Breast epithelium (tissue), 4 donors: ENCODE results near the gene COPS2. TPM values are rescaled to one million over a fixed set of nuclear protein-coding genes. Genes with fewer than 3 reads are reported as not detected.

Experiments used
- DNase-seq, 2 donors: peaks; one replicate each; pipeline ENCODE4 v3.0.0-alpha.2; 2019; ENCODE audit warnings: low spot score in 2 of 2
- H3K27ac ChIP-seq, 2 donors: fragments of 200-600 bp; sonication (generic) in 1 of 2; one replicate each; pipeline ENCODE4 v1.5.1; 2016 to 2019; ENCODE audit warnings: mild to moderate bottlenecking in 1 of 2
- H3K27me3 ChIP-seq, 2 donors: fragments of 200-600 bp; sonication (generic) in 1 of 2; one replicate each; pipeline versions ENCODE4 v1.5.1 to v1.6.0; 2017 to 2019; ENCODE audit warnings: control low read depth in 1 of 2, mild to moderate bottlenecking in 1 of 2
- H3K36me3 ChIP-seq: fragments of 200-600 bp; one replicate; pipeline ENCODE4 v1.5.1; 2019
- H3K4me1 ChIP-seq, 2 donors: fragments of 200-600 bp; sonication (generic); one replicate each; pipeline ENCODE4 v1.5.1; 2016 to 2019; ENCODE audit warnings: control low read depth in 1 of 2
- H3K4me3 ChIP-seq, 3 donors: fragments of 200-600 bp; sonication (generic); 1 replicate in 2 of 3; 2 replicates in 1 of 3; pipeline ENCODE4 v1.5.1; 2016 to 2019; ENCODE audit warnings: mild to moderate bottlenecking in 3 of 3, moderate library complexity in 2 of 3
- H3K9me3 ChIP-seq, 2 donors: fragments of 200-600 bp; sonication (generic) in 1 of 2; one replicate each; pipeline ENCODE4 v1.5.1; 2016 to 2019; ENCODE audit warnings: control low read depth in 1 of 2
- POLR2A ChIP-seq: fragments of 450-650 bp; IDR thresholded peaks from one replicate; pipeline ENCODE4 v1.6.1; 2016; ENCODE audit warnings: antibody characterized with exemption, mild to moderate bottlenecking, moderate library complexity
- POLR2AphosphoS5 ChIP-seq, 3 donors: sonication (generic); formaldehyde crosslinking; IDR thresholded peaks; one replicate each; pipeline ENCODE4 v1.6.1; 2017; ENCODE audit warnings: antibody characterized with exemption in 3 of 3
- intact Hi-C: fragments of 100-400 bp; cut with DNase I; formaldehyde crosslinking; loops from one replicate; pipeline ENCODE4 v1.15.1; 2023; ENCODE audit warnings: low total_unique reads
- total RNA-seq, 3 donors: library from RNA; depleted of rRNA; stranded (reverse); fragments of >200 nt; gene quantifications; one replicate each; pipeline ENCODE4 v1.1.0, GENCODE V29; 2016
- TF ChIP-seq, protein P1 (sequence below), 3 donors: fragments of 450-650 bp; IDR thresholded peaks; one replicate each; pipeline ENCODE4 v1.5.1; 2016 to 2017; ENCODE audit warnings: antibody characterized with exemption in 3 of 3, mild to moderate bottlenecking in 3 of 3, moderate library complexity in 3 of 3

Gene COPS2
- total RNA-seq, 3 donors from 2014 or later, result 59.3 to 96.8 (median 75.5) TPM

DNA sequence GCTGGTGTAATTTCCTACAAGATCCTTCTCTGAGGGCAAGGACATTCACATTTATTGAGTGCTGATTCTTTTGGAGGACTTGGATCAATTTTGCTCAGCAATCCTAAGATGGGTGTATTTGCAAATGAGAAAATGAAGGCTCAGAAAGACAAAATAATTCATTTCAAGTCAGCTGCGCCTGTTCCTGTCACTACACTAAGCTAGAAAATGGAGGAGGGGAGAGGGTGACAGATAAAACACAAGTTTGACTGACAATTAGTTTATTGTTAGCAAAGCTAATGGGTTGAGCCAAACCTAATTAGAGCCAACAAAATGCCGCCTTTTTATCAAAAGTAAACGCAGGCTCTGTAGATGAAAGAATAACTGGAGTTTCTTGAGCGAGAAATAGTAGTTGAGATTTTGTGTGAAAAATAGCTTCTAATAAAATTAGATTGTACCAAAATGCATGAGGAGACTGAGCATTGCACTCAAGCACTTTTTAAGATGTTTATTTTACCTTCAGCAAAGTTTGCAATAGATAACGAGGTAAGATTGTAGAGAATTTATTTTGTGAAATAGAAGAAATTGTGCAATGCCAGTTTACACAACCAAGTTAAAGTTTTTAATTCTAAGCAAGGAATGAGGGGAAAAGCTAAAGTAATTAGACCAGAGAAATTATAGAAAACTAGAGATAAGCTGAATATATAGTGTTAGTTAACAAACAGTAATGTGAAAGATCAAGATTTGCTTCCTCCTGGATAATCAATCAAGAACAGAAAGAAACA is 69.5 kb downstream of the COPS2 start:
- H3K27ac ChIP-seq, result no peak overlapping the region
- H3K9me3 ChIP-seq, result no peaks in the 10 kb centered on the region
- H3K27me3 ChIP-seq, result no peaks in the 10 kb centered on the region
- no peaks in the 10 kb centered on the region for H3K4me1 ChIP-seq
- no peak for TF ChIP-seq POLR2A
- TF ChIP-seq POLR2AphosphoS5 (IDR thresholded peaks at IDR 0.05), result no peak
- TF ChIP-seq, protein P1, sequence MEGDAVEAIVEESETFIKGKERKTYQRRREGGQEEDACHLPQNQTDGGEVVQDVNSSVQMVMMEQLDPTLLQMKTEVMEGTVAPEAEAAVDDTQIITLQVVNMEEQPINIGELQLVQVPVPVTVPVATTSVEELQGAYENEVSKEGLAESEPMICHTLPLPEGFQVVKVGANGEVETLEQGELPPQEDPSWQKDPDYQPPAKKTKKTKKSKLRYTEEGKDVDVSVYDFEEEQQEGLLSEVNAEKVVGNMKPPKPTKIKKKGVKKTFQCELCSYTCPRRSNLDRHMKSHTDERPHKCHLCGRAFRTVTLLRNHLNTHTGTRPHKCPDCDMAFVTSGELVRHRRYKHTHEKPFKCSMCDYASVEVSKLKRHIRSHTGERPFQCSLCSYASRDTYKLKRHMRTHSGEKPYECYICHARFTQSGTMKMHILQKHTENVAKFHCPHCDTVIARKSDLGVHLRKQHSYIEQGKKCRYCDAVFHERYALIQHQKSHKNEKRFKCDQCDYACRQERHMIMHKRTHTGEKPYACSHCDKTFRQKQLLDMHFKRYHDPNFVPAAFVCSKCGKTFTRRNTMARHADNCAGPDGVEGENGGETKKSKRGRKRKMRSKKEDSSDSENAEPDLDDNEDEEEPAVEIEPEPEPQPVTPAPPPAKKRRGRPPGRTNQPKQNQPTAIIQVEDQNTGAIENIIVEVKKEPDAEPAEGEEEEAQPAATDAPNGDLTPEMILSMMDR (IDR thresholded peaks at IDR 0.05), result no peak
- DNase-seq, result no peak
- intact Hi-C loops, result no loop called here
- no peaks in the 10 kb centered on the region for H3K36me3 ChIP-seq
- no peak overlapping the region for H3K4me3 ChIP-seq

GRCh38 chr15:49084285-49084570 is 71.2 kb downstream of the COPS2 start:
- no peaks in the 10 kb centered on the region for H3K9me3 ChIP-seq
- H3K36me3 ChIP-seq, result no peaks in the 10 kb centered on the region
- no peak for DNase-seq
- H3K27me3 ChIP-seq, result no peaks in the 10 kb centered on the region
- no peak for TF ChIP-seq POLR2AphosphoS5 (IDR thresholded peaks at IDR 0.05)
- TF ChIP-seq, protein P1 (IDR thresholded peaks at IDR 0.05), result no peak
- no peak for TF ChIP-seq POLR2A
- intact Hi-C loops, result no loop called here
- H3K27ac ChIP-seq, result no peak overlapping the region
- H3K4me3 ChIP-seq, result no peak overlapping the region
- no peaks in the 10 kb centered on the region for H3K4me1 ChIP-seq

DNA sequence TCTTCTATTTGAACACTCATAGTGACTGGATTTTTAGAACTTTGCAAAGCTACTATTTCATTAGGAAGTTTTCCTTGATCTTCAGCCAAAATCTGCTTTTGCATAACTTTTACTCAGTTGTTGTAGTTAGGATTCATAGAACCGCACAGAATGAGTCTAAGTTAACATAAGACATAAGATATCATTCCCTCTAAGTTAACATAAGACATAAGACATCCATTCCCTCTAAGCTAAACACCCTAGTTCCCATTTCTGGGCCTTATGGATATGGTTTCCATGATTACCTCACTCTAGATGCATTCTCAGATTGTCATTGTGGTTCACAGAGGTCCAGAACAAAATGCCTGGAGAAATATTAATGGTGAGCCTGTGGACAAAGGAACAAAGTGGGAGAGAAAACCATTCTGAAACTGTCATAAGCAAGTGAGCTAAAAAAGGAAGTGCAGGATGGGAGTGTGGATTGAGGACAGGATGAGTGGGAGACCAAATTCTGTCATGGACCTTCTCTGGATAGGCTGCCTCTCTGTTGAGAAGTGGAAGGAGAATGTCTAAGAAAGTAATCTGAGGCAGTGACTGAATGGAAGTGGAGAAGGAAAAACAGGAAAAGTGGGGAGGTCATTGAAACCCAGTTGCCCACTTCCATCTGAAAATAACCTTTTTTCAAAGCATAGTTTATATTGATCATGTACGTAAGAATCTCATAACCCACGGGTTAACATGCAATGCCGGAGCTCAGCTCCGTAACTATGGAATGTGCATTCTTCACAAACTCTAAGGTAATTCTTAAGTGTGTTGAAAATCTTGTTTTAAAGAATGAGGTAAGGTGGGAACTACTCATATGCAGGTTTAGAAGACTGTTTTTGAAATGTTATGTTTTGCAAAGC is 71.8 kb downstream of the COPS2 start:
- H3K36me3 ChIP-seq, result no peaks in the 10 kb centered on the region
- no peak overlapping the region for H3K4me3 ChIP-seq
- H3K27me3 ChIP-seq, result no peaks in the 10 kb centered on the region
- H3K4me1 ChIP-seq, result no peaks in the 10 kb centered on the region
- intact Hi-C loops, result no loop called here
- TF ChIP-seq POLR2AphosphoS5 (IDR thresholded peaks at IDR 0.05) (no peak), POLR2A (no peak)
- H3K9me3 ChIP-seq, result no peaks in the 10 kb centered on the region
- no peak overlapping the region for H3K27ac ChIP-seq
- DNase-seq, result no peak

DNA sequence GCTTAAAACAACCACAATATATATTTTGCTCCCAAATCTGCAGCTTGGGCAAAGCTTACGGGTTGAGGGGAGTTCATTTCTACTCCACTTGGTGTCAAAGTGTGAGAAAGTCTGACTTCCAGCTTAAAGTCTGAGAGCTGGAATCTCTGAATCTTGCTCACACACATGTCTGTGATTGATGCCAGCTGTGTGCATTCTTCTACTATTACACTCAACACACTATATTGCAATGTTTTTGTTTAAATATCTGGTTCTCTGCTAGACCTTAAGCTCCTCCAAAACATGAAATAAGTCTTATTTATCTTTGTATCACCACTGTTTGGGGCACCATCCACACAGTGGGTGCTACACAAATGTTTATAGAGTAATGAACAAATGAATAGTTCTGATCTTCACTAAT is 72.4 kb downstream of the COPS2 start:
- intact Hi-C loops, result no loop called here
- Histone ChIP-seq H3K27ac (no peak overlapping the region), H3K4me3 (no peak overlapping the region), H3K9me3 (no peaks in the 10 kb centered on the region), H3K27me3 (no peaks in the 10 kb centered on the region), H3K36me3 (no peaks in the 10 kb centered on the region), H3K4me1 (no peaks in the 10 kb centered on the region)
- no peak for TF ChIP-seq POLR2AphosphoS5 (IDR thresholded peaks at IDR 0.05)
- no peak for TF ChIP-seq POLR2A
- TF ChIP-seq, protein P1 (IDR thresholded peaks at IDR 0.05), result no peak
- DNase-seq, result no peak

- intact Hi-C loops, result no loop called here
- no peaks in the 10 kb centered on the region for H3K36me3 ChIP-seq
- TF ChIP-seq POLR2A (no peak), POLR2AphosphoS5 (IDR thresholded peaks at IDR 0.05) (no peak)
- TF ChIP-seq, protein P1 (IDR thresholded peaks at IDR 0.05), result no peak
- no peak for DNase-seq
- H3K4me3 ChIP-seq, result no peak overlapping the region
- H3K9me3 ChIP-seq, result no peaks in the 10 kb centered on the region
- no peaks in the 10 kb centered on the region for H3K27me3 ChIP-seq
- H3K27ac ChIP-seq, result no peak overlapping the region
- no peaks in the 10 kb centered on the region for H3K4me1 ChIP-seq
Observed at GRCh38 chr15:49079340-49080039, 75.9 kb downstream of the COPS2 start.
